HG03469 (cell line): Measurements from ENCODE around the gene HMGN4.
"Not testable (repeated sequence)": the region's sequence is repeated elsewhere in the genome, so short reads cannot be mapped to it uniquely, and the experiment has no call there.

ENCODE experiments used
- ATAC-seq: cut with Tn5 transposase; IDR thresholded peaks from one replicate; pipeline ENCODE4 v1.9.1; 2021; ENCODE audit warnings: mild to moderate bottlenecking, moderate library complexity, moderate number of reproducible peaks; ENCODE audit not compliant: unreplicated experiment

The HMGN4 gene

GRCh38 chr6:26537846-26538571 lies at the start of gene HMGN4:
TSS of gene HMGN4 (plus strand) at chr6:26538366. CDS start at chr6:26545207, 6,841 bp downstream.
- ATAC-seq = peak; percentile 29

GRCh38 chr6:26489996-26490964 lies 47.9 kb upstream of the HMGN4 start:
- ATAC-seq = no peak

- no peak for ATAC-seq
Measured at GRCh38 chr6:26491604-26492003, 46.6 kb upstream of the HMGN4 start.

- no peak for ATAC-seq
Measured at GRCh38 chr6:26493258-26493657, 44.9 kb upstream of the HMGN4 start.

- no peak for ATAC-seq
Measured at GRCh38 chr6:26494117-26494516, 44.0 kb upstream of the HMGN4 start.

GRCh38 chr6:26495281-26495680 lies 42.9 kb upstream of the HMGN4 start:
- ATAC-seq = no peak

GRCh38 chr6:26497610-26498009 lies 40.6 kb upstream of the HMGN4 start:
- ATAC-seq = no peak

GRCh38 chr6:26500102-26500501 lies 38.1 kb upstream of the HMGN4 start, which contains the start of gene BTN1A1:
TSS of gene BTN1A1 (plus strand) at chr6:26500303. CDS start at chr6:26501287, 984 bp downstream.
- ATAC-seq = no peak

- no peak for ATAC-seq
Measured at GRCh38 chr6:26501482-26501986, 36.6 kb upstream of the HMGN4 start.

- ATAC-seq = no peak
Measured at GRCh38 chr6:26502165-26502564, 36.0 kb upstream of the HMGN4 start.

- ATAC-seq = no peak
Measured at GRCh38 chr6:26502626-26503025, 35.5 kb upstream of the HMGN4 start.

GRCh38 chr6:26507658-26508057 lies 30.5 kb upstream of the HMGN4 start:
- ATAC-seq = no peak

GRCh38 chr6:26511033-26511432 lies 27.1 kb upstream of the HMGN4 start:
- not testable (repeated sequence) for ATAC-seq

- no peak for ATAC-seq
Measured at GRCh38 chr6:26514984-26515383, 23.2 kb upstream of the HMGN4 start.

- ATAC-seq = no peak
Measured at GRCh38 chr6:26516481-26517427, 21.4 kb upstream of the HMGN4 start.

GRCh38 chr6:26519359-26519758 lies 18.8 kb upstream of the HMGN4 start:
- ATAC-seq = no peak

- ATAC-seq = peak; percentile 11
Measured at GRCh38 chr6:26520237-26520849, 17.8 kb upstream of the HMGN4 start.

GRCh38 chr6:26520850-26521599 lies 17.1 kb upstream of the HMGN4 start:
- peak; percentile 30 for ATAC-seq
